Body of pancreas (tissue), 4 donors: ENCODE results near the gene KIF6.

ENCODE experiments used
- POLR2A ChIP-seq, 3 donors: fragments of 450-650 bp; IDR thresholded peaks; one replicate each; pipeline ENCODE4 v1.6.1; 2016; ENCODE audit warnings: antibody characterized with exemption in 3 of 3, mild to moderate bottlenecking in 2 of 3
- TF ChIP-seq, protein P1 (sequence below), 7 experiments: fragments of 450-650 bp in 4 of 7; fragments of 200-600 bp in 3 of 7; sonication (generic) in 3 of 7; IDR thresholded peaks; one replicate each; pipeline ENCODE4 v1.5.1; 2016 to 2019; ENCODE audit warnings: antibody characterized with exemption in 7 of 7

DNA sequence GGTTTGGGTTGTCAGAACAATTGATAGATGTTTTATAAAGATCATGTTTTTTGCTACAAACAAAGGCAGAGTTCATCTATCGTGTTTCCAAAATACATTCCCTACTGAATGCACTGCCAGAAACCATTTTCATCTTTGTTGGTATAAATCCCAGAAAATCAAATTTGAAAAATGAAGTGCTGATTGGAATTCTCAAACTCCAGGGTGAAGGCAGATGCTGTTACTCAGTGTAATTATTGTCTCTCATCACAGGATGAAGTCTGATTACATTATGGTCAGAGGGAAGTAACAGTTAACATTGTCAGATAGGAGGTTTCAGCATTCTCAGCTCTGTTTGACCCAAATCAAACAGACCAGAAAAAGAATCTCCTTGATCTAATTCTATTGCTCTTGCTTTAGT is 204.3 kb downstream of the KIF6 start:
- TF ChIP-seq, protein P1, sequence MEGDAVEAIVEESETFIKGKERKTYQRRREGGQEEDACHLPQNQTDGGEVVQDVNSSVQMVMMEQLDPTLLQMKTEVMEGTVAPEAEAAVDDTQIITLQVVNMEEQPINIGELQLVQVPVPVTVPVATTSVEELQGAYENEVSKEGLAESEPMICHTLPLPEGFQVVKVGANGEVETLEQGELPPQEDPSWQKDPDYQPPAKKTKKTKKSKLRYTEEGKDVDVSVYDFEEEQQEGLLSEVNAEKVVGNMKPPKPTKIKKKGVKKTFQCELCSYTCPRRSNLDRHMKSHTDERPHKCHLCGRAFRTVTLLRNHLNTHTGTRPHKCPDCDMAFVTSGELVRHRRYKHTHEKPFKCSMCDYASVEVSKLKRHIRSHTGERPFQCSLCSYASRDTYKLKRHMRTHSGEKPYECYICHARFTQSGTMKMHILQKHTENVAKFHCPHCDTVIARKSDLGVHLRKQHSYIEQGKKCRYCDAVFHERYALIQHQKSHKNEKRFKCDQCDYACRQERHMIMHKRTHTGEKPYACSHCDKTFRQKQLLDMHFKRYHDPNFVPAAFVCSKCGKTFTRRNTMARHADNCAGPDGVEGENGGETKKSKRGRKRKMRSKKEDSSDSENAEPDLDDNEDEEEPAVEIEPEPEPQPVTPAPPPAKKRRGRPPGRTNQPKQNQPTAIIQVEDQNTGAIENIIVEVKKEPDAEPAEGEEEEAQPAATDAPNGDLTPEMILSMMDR (IDR thresholded peaks at IDR 0.05), result no peak
- TF ChIP-seq POLR2A (IDR thresholded peaks at IDR 0.05), result no peak
